D721Med (cell line): ENCODE data around the gene CKLF.

Experiments
- DNase-seq: peaks from one replicate; pipeline ENCODE4 v3.0.0; 2011; ENCODE audit warnings: low spot score; ENCODE audit not compliant: insufficient read length
- FAIRE-seq: peaks from 2 replicates; lab custom pipeline; 2011; peaks lifted over from hg19 to GRCh38; lab: Jason Lieb, UNC
- TF ChIP-seq, protein P1 (sequence below): IDR thresholded peaks from 2 replicates; pipeline ENCODE4 v1.5.1; 2012; ENCODE audit warnings: mild to moderate bottlenecking, control low read depth; ENCODE audit not compliant: insufficient read depth; ENCODE audit errors: missing control alignments

The CKLF gene

DNA sequence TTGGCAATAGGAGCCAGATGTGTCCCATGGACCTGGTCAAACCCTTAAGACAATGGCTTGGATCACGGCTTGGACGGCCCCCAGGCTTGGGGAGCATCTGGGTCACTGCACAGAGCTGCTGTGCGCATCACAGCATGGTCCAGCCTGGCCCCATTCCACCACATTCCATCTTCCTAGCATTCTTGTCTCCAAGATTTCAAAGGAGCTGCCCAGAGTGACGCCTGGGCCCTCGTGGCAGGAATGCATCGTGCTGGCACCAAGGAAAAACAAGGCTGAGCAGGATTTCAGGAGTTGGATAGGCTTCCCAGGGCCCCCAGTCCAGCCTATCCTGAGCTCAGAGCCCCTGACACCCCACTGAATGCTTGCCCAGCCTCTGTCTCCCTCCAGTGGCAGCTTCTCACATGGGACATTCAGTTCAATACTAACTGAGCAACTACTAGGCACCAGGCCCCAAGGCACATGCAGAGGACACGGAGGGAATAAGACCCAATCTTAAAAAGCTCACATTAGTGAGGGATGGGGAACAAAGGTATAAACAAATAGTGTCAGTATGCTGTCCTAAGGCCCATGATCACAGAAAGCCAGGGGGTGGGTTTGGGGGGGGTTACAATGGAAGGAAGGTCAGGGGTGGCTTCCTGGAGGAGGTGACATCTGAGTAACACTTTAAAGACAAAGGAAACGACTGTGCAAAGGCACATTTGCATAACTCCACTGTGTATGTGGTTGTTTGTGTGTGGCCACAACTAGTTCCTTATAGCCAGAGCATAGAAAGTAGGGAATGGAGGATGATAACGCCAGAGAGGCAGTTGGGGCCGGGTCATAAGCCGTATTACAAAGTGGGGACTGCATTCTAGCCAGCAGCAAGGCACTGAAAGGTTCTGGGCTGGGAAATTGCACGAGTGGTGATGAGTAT, 36.5 kb upstream of the CKLF start:
- FAIRE-seq, result no peak
- DNase-seq, result no peak
- TF ChIP-seq, protein P1, sequence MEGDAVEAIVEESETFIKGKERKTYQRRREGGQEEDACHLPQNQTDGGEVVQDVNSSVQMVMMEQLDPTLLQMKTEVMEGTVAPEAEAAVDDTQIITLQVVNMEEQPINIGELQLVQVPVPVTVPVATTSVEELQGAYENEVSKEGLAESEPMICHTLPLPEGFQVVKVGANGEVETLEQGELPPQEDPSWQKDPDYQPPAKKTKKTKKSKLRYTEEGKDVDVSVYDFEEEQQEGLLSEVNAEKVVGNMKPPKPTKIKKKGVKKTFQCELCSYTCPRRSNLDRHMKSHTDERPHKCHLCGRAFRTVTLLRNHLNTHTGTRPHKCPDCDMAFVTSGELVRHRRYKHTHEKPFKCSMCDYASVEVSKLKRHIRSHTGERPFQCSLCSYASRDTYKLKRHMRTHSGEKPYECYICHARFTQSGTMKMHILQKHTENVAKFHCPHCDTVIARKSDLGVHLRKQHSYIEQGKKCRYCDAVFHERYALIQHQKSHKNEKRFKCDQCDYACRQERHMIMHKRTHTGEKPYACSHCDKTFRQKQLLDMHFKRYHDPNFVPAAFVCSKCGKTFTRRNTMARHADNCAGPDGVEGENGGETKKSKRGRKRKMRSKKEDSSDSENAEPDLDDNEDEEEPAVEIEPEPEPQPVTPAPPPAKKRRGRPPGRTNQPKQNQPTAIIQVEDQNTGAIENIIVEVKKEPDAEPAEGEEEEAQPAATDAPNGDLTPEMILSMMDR, result no peak

- FAIRE-seq (no peak), DNase-seq (no peak)
- TF ChIP-seq, protein P1, result no peak
These were observed 35.9 kb upstream of the CKLF start for GRCh38 chr16:66516509-66516807.

- FAIRE-seq, result no peak
These were observed 35.4 kb upstream of the CKLF start for GRCh38 chr16:66516808-66517585.

DNA sequence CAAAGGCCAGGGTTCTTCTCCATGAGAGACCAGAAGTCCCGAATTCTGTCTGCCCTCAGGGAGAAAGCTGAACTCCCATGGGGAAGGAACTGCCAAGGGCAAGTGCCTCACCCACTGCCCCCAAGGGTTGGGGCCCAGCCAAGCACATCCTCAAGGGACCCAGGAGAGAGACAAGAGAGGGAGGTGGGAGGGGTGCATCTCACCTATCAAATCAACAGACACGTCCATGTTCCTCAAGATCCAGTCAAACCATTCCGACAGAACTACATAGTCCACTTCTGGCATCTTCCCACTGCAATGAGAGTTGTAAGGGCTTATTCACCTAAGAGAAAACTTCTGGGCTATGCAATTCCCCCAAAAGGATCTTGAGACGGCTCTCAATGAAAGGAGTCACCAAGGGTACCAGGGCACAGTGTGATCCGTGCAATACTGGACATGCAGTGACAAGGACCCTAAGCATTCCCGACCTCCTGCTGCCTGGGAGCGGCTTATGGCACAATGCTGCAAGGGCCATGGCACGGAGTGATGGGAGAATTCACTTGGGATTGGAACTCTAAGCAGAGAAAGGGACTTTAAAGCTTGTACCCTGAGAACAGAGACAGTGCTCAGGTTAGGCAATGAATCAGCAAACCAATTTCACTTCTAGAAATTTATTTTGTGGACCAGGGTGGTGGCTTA, 34.7 kb upstream of the CKLF start:
- FAIRE-seq, result no peak
- TF ChIP-seq, protein P1, result no peak
- no peak for DNase-seq

More at GRCh38 chr16:66516808-66517585, 35.4 kb upstream of the CKLF start:
- TF ChIP-seq, protein P1, result no peak
- DNase-seq, result no peak

- DNase-seq, result no peak
- FAIRE-seq, result no peak
- TF ChIP-seq, protein P1, result no peak
These were observed 32.6 kb upstream of the CKLF start for GRCh38 chr16:66519482-66520373.

GRCh38 chr16:66520406-66521170, 31.8 kb upstream of the CKLF start:
- FAIRE-seq (no peak), DNase-seq (no peak)
- TF ChIP-seq, protein P1, result no peak
